GM18867 (cell line): Measurements from ENCODE around the gene PAPOLG.
"Not testable (repeated sequence)": the region's sequence is repeated elsewhere in the genome, so short reads cannot be mapped to it uniquely, and the experiment has no call there.

ENCODE experiments used
- ATAC-seq: cut with Tn5 transposase; IDR thresholded peaks from one replicate; pipeline ENCODE4 v1.9.1; 2021; ENCODE audit warnings: mild to moderate bottlenecking, moderate library complexity; ENCODE audit not compliant: unreplicated experiment

The PAPOLG gene

GRCh38 chr2:60771508-60771907 lies 15.4 kb downstream of the PAPOLG start:
- no peak for ATAC-seq

GRCh38 chr2:60775048-60775639 lies 19.1 kb downstream of the PAPOLG start:
- ATAC-seq, result no peak

- no peak for ATAC-seq
These were observed 22.3 kb downstream of the PAPOLG start for GRCh38 chr2:60778352-60778751.

GRCh38 chr2:60779426-60779825 lies 23.4 kb downstream of the PAPOLG start:
- ATAC-seq, result no peak

GRCh38 chr2:60780721-60781120 lies 24.7 kb downstream of the PAPOLG start:
- no peak for ATAC-seq

GRCh38 chr2:60793169-60793568 lies 37.1 kb downstream of the PAPOLG start:
- ATAC-seq, result no peak

- no peak for ATAC-seq
These were observed 38.3 kb downstream of the PAPOLG start for GRCh38 chr2:60794271-60794863.

GRCh38 chr2:60796573-60797509 lies 40.8 kb downstream of the PAPOLG start:
- ATAC-seq, result peak; percentile 66

- ATAC-seq, result no peak
These were observed 48.4 kb downstream of the PAPOLG start for GRCh38 chr2:60804473-60804872.

- no peak for ATAC-seq
These were observed 50.5 kb downstream of the PAPOLG start for GRCh38 chr2:60806595-60806987.

- ATAC-seq, result peak; percentile 69
These were observed 51.1 kb downstream of the PAPOLG start for GRCh38 chr2:60806988-60807681.

GRCh38 chr2:60808330-60808801 lies 52.3 kb downstream of the PAPOLG start:
- ATAC-seq, result no peak

- ATAC-seq, result no peak
These were observed 55.7 kb downstream of the PAPOLG start for GRCh38 chr2:60811491-60812375.

GRCh38 chr2:60817191-60817590 lies 61.1 kb downstream of the PAPOLG start:
- ATAC-seq, result not testable (repeated sequence)

GRCh38 chr2:60818272-60818671 lies 62.2 kb downstream of the PAPOLG start:
- no peak for ATAC-seq

- ATAC-seq, result no peak
These were observed 63.2 kb downstream of the PAPOLG start for GRCh38 chr2:60819155-60819862.

GRCh38 chr2:60819936-60820335 lies 63.9 kb downstream of the PAPOLG start:
- no peak for ATAC-seq

- ATAC-seq, result no peak
These were observed 64.5 kb downstream of the PAPOLG start for GRCh38 chr2:60820416-60821132.

- no peak for ATAC-seq
These were observed 65.0 kb downstream of the PAPOLG start for GRCh38 chr2:60821133-60821469.
